Fibroblast of gingiva (primary cell): ENCODE data around the gene EVL.
A peak's percentile ranks its signal among the peaks of the same experiment; 100 is the strongest.

Experiments used
- DNase-seq: peaks from one replicate; pipeline ENCODE4 v3.0.0-alpha.2; 2011; ENCODE audit warnings: low read depth

Gene EVL

GRCh38 chr14:100066962-100067361 lies 1.7 kb downstream of the EVL start:
- no peak for DNase-seq

DNA sequence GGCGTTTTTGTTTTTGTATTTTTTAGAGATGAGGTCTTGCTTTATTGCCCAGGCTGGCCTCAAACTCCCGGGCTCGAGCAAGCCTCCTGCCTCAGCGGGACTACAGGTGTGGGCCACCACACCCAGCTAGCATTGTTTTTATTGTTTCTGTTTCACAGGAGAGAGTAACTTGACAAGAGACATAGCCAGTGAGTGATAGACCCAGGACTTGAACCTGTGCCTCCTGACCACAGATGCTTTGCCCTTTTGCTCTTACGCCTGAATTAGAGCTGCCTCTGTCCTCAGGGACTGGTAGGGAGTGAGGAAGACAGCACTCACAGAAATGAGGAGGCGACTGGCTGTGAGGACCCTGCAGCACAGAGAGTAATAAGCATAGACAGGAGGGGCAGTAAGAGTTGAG lies 2.3 kb downstream of the EVL start:
- no peak for DNase-seq

DNA sequence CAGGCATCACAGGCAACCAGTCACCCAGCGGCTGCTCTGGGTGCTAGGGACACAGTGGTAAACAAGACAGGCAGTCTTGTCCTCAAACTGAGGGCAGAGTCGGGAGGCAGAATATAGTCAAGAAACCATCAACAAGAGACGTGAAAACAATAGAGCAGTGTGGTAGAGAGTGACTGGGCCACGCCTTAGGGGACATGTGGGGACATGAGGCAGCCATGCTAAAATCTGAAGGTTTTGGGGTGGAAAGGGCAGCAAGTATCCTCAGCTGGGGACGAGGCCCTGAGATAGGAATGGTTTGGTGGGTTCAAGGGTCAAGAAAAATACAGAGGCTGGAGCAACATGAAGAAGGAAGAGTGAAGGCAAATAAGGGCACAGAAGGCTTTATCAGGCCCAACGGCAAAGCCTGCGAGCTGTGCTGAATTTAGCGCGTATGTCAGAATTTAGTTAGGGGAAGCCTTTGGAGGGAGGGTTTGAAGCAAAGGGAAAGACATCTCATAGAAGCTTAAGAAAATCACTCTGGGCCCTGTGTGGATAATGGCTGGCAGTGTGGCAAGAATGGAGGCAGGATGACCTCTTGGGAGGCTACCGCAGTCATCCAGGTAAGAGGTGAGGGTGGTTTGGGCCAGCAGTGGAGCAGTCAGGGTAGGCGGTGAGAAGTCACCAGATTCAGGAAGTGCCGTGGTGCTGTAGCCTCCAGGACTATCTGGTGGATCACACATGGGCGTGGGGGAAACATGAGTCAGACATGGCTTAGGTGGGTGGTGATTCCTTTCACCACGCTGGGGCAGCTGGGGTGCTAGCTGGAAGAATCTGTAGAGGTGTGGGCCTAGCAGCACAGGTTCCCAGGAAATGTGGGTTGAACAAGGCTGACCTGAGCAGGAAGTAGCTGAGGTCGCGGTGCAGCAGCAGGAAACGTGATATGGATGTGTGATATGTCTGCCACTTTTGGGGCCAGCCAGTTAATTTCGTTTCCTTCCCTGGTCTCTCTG lies 3.0 kb downstream of the EVL start:
- DNase-seq: no peak

DNA sequence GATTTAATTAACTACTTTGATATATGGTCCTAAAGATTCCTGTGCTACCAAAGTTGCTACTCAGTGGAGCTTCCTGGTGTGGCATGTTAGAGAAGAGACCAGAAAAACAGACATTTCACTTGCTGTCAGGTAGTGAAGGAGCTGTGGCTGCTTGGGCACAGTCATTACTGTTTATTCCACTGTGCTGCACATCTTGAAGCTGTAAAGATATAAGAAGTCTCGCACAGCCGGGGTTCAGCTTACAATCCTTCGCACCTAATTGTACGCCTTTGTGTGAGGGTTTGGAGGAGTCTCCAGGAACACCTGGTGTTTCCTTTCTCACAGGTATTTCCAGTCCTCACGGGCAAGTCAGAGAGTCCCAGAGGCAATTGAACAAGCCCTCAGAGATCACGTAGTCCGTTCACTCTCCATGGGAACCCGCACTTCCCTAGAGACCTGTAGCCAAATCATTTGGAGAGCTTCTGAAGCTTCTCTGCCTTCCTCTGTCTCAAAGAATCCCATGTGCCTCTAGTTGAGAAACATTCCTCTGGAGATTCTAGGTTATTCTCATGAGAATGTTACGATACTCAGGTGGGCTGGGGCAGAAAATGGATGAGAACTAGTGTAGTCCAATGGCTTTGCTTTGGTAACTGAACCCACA lies 4.1 kb downstream of the EVL start:
- DNase-seq: no peak

- no peak for DNase-seq
Observed at GRCh38 chr14:100070310-100070709, 5.1 kb downstream of the EVL start.

DNA sequence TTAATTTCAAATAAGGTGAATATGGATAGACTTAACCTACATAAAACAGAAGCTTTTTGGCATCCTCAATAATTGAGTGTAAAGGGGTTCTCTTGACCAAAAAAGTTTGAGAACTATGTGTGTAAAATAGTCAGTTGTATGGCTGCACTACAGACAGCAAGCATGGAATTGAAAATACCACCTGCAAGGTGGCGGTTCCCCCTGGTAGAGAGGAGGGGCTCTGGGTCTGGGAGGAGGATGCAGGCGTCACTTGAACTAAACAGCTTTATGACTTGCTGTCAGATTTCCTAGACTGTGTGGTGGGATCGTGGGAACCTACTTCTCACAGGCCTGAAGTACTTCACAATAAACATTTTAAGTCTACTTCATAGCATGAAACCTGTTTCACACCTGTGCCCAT lies 6.3 kb downstream of the EVL start:
- DNase-seq: no peak

DNA sequence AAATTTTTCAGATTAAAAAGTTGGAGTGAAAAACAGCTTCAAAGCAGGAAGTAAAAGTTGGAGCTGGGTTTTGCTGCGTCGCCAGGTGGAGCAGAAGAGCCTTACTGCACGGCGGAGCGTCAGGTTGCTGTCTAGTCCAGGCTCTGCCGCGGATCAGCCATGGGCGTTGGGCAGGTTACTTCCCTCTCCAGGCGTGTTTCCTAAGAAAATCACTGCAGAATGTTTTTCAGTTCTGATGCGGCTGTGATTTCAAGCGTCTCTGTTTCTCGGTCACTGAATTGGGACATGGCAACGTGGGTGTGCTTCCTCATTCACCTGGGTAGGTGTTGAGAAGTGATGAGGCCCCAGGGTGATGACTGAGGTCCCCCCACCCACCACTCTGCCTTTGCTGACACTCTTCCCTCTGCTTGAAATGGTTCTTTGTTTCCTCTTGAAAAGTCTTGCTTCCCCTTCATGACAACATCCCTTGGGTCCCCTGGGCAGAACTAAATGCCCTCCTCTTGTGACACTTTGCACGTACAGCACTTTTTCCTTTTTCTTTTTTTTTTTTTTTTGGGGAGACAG lies 7.6 kb downstream of the EVL start:
- DNase-seq: no peak

DNA sequence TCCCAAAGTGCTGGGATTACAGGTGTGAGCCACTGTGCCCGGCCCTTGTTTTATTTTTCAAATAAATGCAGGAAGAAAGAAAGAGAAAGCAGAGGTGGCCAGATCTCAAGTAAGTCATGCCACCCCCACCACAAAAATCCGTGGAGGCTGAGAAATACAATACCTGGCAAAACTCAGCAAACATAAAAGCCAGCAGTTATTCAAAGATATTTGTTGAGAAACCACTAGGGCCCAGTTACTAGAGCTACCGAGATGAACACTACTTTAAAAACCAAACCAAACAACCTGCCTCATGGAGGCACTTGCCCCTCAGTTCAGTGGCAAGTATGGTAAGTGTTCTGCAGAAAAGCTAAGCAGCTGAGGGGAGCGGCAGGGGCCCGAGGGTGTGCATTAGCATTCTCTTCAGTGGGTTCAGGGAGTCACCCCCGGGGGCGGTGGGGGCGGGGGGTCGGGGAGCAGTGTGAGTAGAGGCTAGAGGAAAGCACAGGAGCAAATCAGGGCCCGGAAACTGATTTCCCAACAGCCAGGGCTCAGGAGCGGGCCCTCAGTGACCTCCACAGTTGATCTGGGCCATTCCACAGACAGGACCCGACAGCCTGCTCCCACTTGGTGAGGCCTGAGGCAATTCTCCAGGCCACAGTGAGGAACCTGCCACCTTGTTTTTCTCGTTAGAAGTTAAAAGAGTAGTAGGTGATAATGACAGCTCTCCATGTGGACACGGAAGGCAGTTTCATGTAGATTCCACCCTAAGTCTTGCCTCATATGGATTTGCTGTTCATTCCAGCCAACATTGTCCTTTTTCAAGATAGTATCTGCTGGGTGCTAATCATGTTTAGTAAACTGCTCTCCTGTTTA lies 8.6 kb downstream of the EVL start:
- no peak for DNase-seq

GRCh38 chr14:100074431-100075100 lies 9.3 kb downstream of the EVL start:
- DNase-seq: no peak

DNA sequence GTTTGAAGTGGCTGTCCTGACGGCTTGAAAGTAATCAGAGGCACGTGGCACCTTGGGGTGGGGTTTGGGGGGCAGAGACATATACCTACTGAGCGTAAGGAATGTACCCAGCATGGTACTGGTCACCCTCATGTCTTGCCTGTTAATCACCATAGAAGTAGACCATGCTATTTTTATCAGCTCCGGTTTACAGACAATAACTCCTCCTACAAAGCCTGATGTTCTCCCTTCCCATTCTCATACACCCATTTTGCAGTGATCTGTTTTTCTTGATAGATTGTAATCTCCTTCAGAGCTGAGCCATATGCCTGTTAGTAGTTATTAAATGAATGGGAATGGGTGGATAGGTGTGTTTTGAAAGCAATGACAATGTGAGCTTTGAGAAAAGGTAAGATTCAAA lies 10.5 kb downstream of the EVL start:
- DNase-seq: no peak

DNA sequence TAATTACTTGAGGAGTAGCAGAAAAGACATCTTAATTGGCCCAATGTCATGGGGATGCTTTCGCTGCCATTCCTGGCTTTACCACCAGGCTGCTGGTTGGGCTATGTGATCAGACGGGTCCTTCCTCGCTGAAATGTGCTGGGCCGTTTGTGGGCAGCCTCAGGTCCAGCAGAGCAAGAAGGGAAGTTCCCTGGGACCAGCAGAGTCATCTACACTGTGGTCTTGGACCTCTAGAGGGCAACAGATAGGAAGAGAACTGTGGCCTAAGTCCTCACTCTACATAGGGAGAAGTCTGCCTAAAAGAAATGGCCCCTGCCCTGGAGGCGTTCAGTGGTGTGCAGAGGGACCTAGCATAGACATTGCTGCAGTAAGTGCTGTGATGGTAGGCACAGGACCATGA lies 10.9 kb downstream of the EVL start:
- DNase-seq: peak; percentile 26

DNA sequence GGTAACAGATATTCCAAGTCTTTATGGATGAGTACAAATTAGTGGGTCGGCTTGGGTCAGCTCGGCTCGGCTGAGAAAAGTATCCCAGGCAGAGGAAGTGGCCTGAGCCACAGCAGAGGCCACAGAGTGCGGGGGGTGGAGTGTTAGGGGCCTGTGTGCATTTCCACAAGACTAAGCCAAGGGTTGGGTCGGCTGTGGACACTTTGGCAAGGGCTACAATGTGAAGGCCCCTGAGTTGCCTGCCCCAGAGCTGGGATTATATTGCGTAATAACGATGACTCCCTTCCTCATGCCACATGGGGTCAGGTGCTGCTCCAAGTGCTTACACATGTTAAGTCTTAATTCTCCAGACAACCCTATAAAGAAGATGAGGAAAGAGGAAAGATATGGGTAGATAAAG lies 11.4 kb downstream of the EVL start:
- peak; percentile 73 for DNase-seq

GRCh38 chr14:100077441-100077840 lies 12.2 kb downstream of the EVL start:
- DNase-seq: no peak

DNA sequence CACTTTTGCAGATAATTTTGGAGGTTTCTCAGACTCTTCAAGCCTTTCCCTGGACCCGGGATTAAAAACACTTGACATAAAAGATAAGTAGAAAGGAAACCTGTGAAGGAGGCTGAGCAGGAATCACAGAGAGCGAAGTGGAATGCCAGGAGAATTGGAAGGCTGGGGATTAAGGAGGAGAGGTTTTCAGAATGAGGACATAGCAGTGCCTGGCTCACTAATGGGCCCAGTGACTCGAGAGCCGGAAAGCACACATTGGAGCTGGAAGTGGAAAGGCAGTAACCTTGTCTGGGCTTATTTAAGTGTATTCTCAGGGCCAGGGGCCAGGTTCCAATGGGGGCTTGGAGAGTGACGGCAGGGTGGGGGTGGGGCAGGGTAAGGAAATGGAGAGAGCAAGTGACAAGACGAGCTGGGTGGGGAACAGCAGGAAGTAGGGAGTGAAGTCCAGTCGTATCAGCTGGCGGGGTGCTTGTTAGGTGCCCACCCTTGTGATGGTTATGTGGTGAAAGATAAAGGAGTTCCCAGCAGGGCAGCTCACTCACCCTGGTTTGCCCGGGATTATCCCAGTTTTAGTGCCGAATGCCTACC lies 13.1 kb downstream of the EVL start:
- DNase-seq: no peak

- DNase-seq: peak; percentile 34
Observed at GRCh38 chr14:100078997-100079725, 13.9 kb downstream of the EVL start.

GRCh38 chr14:100079726-100080005 lies 14.4 kb downstream of the EVL start:
- no peak for DNase-seq

DNA sequence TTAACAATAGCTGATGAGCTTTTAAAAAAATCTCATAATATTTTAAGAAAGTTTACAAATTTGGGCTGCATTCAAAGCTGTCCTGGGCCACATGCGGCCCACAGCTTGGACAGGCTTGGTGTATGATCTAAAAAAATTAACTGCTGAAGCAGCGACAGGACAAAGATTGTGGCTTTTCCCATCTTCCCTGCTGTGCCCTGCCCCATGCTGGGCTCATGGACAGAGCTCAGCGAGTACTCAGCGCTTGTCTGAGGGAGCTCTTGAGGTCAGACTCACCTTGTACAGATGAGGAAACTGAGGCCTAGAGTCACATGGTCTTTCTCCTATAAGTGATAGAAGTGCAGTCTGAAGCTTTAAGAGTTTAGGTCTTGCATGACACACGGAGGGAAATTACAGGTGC lies 15.0 kb downstream of the EVL start:
- DNase-seq: no peak

DNA sequence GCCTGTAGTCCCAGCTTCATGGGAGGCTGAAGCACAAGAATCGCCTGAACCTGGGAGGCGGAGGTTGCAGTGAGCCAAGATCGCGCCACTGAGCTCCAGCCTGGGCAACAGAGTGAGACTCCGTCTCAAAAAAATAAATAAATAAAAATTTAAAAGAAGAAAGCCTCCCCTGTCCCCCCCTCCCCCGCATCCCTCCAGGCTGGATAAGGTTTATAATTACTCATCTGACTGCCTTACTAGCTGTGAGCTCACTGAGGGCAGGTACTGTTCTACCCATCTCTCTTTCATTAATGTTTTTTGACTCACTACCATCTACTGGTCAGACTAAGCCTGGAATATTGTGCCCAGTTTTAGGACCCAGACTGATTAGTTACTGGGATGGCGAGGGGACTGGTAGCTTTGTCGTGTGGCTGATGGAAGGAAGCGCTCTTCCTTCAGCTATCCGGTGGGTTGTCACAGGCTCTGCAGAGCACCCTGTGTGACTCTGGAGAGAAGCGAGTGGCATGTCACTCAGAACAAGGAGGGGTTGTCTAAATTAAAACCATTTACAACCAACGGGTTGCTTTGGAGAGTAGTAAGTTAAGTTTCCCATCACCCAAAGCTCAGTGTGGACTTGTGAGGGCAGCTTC lies 16.9 kb downstream of the EVL start:
- no peak for DNase-seq

- DNase-seq: no peak
Observed at GRCh38 chr14:100082723-100083122, 17.5 kb downstream of the EVL start.

- DNase-seq: no peak
Observed at GRCh38 chr14:100083706-100084105, 18.5 kb downstream of the EVL start.
